Left kidney (tissue), 2 donors: ENCODE results near the gene HHIP. TPM values are rescaled to one million over a fixed set of nuclear protein-coding genes. Genes with fewer than 3 reads are reported as not detected.

Experiments used
- DNase-seq: peaks from one replicate; pipeline ENCODE4 v3.0.0-alpha.2; 2013
- polyA plus RNA-seq: library from polyadenylated mRNA; unstranded; fragments of 120-200 nt; gene quantifications from one replicate; pipeline ENCODE4 v1.2.1, GENCODE V29; 2013; ENCODE audit not compliant: insufficient read length

Gene HHIP
- polyA plus RNA-seq, 1 donor = 3.0 TPM

DNA sequence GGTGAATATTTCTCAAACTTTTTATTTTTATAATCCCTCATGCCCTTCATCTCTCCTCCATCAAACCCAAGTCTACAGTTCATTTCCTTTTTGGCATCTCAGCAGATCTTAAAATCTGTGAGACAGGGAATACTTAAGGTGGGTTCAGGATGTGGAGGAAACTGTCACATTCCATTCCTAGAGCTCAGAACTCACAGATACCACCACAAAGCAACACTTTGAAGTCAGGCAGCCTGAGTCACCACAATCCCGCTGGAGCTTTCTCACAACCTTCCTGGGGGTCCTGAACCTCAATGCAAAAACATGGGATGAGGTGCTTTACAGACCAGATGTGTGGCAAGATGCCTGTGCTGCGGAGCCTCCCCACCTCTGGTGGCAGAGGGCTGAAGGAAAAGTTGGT, 63.2 kb downstream of the HHIP start:
- DNase-seq = no peak

DNA sequence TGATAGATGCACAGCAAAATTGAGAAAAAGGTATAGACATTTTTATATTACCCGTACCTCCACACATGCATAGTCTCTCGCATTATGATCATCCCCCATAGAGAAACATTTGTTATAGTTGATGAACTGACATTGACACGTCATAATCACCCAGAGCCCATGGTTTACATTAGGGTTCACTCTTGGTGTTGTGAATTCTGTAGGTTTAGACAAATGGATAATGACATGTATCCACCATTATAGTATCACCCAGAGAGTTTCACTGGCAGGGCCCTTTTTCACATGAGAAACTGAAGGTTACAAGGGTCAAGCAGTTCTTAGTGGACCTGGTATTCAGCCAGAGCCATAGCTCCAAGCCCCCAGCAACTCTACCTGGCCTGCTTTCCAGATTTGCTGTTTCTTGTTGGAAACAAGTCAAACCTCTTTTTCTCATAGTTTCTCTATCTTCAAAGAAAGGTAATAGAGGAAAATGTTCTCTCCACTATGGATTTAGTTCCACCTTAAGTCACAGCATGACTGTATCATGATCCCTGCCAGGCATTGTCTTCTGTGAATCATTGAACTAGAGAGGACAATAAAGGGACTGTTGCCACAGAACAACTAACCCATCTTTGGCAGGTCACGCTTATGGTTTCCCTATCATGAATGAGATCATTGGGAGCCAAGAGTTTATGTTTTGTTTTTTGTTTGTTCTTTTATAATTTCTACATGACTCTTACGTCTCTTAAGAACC, 64.0 kb downstream of the HHIP start:
- DNase-seq = no peak

DNA sequence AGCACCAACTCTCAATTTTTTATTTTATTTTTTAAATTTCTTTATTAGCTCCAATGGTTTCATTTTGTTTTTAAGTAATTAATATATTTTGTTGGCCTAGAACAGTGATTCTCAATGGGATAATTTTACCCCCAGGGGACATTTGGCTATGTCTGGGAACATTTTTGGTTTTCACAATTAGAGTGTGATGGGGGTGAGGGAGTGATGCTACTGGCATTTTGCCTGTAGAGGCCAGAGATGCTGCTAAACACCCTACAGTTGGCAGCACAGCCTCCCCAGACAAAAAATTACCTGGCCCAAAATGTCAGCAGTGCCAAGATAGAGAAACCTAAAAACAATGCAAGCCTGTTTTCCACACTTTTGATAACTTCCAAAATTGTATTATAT, 64.6 kb downstream of the HHIP start:
- DNase-seq = no peak

DNA sequence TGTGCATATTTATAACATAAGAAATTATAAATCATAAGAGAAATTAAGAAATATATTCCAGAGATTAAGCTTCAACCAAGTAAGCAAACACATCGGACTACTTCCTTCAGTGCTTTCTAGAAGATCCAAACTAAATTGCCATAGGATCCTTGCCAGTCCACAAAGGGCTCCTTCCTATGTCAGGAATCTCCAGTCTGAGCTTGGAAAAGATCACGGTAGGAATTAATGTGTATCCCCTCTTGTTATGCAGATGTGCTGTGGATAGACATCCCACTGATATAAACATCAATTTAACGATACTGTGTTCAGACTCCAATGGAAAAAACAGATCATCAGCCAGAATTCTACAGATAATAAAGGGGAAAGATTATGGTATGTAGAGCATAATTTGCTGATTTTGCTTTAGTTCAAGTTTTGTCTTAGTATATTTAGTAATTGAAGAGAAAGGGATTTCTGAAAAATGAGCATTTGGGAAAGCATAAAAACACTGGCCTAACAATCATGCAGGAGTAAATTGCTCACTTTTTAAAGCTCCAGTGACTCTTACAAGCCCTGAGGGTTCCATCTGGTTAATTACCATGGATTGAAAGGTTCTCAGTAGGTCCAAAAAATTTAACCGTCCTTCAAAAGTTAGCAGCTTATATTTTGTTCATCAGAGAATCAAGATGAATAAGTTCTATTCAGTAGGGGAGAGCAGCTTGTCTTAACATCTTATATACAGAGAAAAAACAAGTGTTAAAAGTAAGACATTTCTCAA, 65.9 kb downstream of the HHIP start:
- no peak for DNase-seq

GRCh38 chr4:144712775-144713174, 66.8 kb downstream of the HHIP start:
- DNase-seq = no peak

DNA sequence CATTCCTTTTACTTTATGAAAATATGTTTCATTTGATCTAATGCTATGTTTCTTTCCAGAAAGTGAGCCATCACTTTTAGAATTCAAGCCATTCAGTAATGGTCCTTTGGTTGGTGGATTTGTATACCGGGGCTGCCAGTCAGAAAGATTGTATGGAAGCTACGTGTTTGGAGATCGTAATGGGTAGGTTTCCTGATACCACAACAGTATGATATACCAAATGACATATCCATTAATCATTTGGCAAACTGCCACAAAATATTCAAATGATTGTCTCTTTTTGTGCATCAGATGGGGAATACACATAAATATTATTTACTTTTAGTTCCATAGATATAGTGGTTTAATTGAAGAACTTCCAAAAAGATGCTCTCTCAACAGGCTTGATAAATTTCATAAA, 68.2 kb downstream of the HHIP start:
- DNase-seq = no peak

DNA sequence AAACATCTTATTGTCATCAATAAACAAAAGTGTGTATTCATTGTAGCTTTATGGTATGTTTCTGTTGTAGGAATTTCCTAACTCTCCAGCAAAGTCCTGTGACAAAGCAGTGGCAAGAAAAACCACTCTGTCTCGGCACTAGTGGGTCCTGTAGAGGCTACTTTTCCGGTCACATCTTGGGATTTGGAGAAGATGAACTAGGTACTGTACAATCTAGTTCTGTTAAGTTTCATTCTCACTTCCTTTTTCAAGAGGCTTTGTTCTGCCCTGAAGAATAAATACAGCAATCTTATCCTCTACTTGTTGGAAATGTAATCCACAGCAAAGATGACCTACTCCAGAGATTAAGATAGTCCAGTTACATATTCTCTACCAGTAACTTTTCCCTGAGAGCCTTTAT, 69.3 kb downstream of the HHIP start:
- no peak for DNase-seq

DNA sequence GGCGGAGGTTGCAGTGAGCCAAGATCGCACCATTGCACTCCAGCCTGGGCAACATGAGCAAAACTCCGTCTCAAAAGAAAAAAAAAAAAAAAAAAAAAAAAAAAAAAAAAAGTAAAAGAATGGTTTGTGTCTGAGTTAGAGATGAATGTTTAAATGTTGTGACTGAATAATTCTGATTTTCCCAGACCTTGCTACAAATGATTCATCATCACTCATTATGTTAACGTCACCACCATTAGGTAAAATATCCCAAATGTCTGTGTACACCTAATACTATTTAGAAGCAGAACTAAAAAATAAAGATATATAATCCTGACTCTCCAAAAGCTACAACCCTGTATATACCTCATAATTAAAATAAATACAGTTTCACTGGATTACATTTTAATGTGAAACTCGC, 70.8 kb downstream of the HHIP start:
- no peak for DNase-seq

DNA sequence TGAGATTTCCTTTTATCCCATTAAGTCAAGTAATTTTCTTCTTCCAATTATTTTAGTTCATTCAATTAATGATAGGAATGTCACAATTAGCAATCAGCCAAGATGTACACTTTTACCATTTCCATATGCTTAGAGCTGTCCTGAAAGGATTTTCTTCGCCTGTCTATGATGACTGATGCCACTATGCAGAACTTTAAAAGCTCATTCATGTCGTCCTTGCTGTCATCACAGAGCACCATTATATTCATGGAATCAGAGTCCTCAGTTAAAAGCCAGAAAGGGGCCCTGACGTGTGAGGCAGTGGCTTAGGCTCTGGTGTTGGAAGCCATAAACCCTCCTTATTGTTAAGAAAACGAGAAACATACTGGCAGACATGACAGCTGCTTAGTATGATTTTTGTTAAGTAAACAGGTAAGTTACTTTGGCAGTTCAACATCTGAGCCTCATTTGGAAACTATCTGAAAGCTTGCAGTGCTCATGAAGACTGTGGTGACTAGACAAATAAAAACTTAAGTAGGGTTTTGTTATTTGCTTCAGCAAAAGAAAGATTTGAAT, 73.1 kb downstream of the HHIP start:
- DNase-seq = no peak

GRCh38 chr4:144720491-144720890, 74.5 kb downstream of the HHIP start:
- DNase-seq = no peak

GRCh38 chr4:144721994-144722393, 76.0 kb downstream of the HHIP start:
- no peak for DNase-seq

GRCh38 chr4:144723471-144723870, 77.5 kb downstream of the HHIP start:
- no peak for DNase-seq

DNA sequence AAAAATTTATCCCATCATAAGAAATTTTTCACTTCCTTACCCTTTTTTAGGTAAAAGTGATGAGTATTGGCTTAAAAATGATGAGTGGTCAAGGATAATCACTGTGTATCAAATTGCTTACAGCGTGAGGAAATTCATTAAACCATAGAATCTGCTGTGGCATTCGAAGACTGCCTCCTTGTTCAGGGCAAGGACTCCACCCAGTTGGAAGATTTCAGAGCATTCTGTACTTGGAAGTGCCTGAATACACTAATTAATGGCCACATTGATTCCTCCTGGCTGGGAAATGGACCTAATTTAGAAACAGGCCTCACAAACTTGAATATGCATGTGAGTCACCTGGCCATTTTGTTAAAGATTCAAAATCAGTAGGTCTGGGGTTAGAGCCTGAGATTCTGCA, 83.2 kb downstream of the HHIP start:
- DNase-seq = no peak

DNA sequence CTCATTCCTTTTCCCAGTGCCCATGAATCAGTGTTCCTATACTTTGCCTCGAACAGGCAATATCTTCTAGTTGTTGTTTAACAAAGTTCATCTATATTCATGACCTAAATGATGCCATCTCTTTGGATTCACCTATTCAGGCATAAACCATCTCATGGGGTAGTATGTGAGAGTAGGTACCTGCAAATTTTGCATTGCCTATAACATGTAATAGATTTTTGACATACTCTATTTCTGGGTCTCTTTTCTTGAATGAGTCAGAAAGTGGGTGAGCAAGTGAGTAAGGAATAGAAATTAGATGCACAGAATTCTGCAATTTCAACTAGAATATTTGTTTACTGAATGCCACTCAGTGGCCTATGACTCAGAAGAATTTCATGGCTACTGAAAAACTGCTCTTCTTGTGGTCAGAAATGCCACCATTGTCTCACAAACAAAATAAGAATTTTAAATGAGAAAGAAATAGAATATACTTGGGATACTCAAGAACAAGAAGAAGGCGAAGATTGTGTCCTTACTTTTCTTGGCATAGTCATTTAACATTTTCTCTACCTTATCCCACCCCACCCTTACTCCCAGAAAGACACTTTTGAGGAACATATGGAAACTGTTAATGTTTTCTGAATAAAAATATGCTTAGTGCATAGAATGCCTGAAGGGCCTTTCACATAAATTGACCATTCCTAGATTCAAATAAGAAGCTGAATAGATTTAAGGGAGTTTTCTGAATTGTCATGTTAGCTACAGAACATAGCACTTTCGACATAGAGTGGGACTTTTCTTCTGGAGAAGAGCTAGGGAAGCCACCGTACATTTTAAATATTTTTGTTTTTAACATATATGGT, 86.8 kb downstream of the HHIP start:
- no peak for DNase-seq

DNA sequence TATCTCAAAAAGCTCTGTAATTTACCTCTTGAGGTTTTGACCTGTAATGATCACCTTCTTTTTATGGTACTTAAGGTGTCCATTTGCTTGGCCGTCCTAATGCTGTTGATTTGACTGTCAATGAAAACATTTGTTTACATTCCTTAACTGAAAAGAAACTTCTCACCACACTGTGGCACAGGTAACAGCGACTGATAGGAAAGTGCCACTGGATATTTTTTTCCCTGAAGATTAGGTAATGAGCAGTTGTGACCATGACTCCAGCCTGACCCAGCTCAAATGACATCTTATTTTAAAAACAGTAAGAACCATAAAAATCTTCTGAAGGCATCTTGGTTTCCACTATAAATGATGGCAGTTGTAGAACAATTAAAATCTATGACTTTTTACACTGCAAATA, 87.6 kb downstream of the HHIP start:
- no peak for DNase-seq

DNA sequence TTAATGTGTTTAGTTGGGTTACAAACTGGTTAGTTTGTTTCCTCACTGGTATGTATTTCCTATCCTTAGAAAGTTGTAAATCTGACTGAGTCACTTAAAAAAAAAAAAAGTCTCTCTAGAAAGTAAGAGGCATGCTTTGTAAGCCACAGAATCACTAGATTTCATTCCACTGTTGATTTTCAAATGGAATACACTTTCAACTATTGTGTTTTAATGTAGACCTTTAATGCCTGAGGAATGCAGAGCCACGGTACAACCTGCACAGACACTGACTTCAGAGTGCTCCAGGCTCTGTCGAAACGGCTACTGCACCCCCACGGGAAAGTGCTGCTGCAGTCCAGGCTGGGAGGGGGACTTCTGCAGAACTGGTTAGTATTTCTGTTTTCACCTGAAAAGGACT, 88.6 kb downstream of the HHIP start:
- DNase-seq = no peak

GRCh38 chr4:144738649-144739048, 92.7 kb downstream of the HHIP start:
- no peak for DNase-seq

- no peak for DNase-seq
Measured at GRCh38 chr4:144739511-144740033, 93.6 kb downstream of the HHIP start.

- DNase-seq = no peak
Measured at GRCh38 chr4:144740316-144740715, 94.4 kb downstream of the HHIP start.

DNA sequence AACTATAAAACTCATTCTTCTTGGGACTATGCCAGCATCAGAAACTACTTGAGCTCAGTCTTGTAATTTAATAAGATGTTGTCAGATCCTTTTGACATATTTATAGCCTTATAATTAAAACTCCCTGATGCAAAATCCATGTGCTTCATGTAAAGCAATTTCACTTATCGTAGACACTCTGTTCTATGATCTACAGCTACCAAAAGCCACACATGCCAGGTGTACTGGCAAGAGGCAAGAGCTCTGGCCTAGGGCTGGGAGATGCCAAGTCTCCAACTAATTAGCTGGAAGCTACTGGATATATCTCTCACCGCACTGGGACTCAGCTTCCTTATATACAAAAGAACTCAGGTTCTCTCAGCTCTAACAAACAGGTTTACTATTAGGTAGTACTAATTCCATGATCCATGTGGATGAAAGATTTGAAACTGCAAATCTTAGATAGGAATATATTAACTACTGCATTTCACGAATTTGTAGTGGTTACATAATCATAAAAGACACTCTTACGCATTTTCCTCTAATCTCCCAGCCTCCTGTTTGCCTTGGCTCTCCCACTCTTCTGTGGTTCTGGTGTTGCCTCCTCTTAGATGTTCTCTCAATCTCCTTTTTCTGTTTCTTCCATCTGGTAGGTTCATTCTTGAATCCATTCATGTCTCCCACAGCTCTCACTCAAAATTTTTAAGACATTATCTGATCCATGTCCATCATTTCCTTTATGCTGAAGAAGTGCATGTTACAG, 103.0 kb downstream of the HHIP start:
- DNase-seq = no peak

GRCh38 chr4:144750348-144750747, 104.4 kb downstream of the HHIP start:
- DNase-seq = no peak
